ENCODE data around the gene ATP8B1. TPM values are rescaled to one million over a fixed set of nuclear protein-coding genes. Genes with fewer than 3 reads are reported as not detected.

The ATP8B1 gene
- total RNA-seq, 2 donors from 2014 or later, result 18.5 to 41.5 TPM

DNA sequence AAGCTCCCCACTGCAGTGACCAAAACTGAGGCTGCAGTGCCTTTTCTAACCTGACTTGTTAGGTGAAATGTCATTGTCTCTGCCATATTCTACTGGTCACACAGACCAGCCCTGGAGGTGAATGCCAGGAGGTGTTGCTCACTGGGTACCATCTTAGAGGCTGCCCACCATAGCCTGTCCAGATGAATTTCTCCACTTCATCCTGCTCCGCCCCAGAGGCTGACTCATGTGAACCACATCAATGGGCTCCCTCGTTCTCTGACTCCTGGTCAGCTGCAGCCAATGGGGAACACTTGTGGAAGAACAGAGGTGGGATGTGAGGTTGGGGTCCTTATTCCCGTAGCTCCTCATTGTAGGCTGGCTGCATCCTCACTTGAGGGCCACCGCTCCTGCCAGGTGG, 178.1 kb downstream of the ATP8B1 start:
- Histone ChIP-seq H3K36me3 (replicated peaks in 1 of 2; ENCODE audit: insufficient read depth in 1 of 2, low read depth in 2 of 2) (no peaks in the 10 kb centered on the region), H3K27me3 (no peaks in the 10 kb centered on the region), H3K9me3 (no peaks in the 10 kb centered on the region), H3K27ac (no peak overlapping the region), H3K4me1 (peaks cover 13% of the 10 kb centered on the region), H3K4me3 (no peak overlapping the region)
- TF ChIP-seq POLR2A (IDR thresholded peaks at IDR 0.05), result no peak
- TF ChIP-seq, protein P1, sequence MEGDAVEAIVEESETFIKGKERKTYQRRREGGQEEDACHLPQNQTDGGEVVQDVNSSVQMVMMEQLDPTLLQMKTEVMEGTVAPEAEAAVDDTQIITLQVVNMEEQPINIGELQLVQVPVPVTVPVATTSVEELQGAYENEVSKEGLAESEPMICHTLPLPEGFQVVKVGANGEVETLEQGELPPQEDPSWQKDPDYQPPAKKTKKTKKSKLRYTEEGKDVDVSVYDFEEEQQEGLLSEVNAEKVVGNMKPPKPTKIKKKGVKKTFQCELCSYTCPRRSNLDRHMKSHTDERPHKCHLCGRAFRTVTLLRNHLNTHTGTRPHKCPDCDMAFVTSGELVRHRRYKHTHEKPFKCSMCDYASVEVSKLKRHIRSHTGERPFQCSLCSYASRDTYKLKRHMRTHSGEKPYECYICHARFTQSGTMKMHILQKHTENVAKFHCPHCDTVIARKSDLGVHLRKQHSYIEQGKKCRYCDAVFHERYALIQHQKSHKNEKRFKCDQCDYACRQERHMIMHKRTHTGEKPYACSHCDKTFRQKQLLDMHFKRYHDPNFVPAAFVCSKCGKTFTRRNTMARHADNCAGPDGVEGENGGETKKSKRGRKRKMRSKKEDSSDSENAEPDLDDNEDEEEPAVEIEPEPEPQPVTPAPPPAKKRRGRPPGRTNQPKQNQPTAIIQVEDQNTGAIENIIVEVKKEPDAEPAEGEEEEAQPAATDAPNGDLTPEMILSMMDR (IDR thresholded peaks at IDR 0.05), result no peak
- no peak for ATAC-seq
- 67 to 78% methylated on average over 3 to 4 of the region's 4 CpGs for WGBS, 2 donors
- intact Hi-C loops (cut with DNase I), result no loop called here
- DNase-seq, result no peak

DNA sequence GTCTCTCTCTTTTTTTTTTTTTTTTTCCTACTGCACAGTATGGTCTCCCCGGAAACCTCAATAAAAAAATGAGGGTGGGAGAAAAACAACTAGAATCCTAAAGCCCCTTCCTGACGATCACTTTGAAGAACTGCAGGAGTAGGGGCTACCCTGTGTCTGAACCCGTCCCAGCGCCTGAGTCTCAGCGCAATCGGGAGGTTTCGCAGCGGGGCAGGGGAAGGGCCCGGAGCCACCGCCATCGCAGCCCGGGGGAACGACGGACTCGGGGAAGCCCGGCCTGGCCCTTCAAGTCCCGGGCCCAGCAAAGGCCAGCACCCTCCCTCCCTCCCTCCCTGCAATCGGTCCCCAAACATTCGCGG, 181.9 kb downstream of the ATP8B1 start:
- peak overlapping the region; percentile 38 to 57 for H3K4me3 ChIP-seq
- no peaks in the 10 kb centered on the region for H3K9me3 ChIP-seq
- TF ChIP-seq, protein P1 (IDR thresholded peaks at IDR 0.05), result no peak
- no peak for TF ChIP-seq POLR2A (IDR thresholded peaks at IDR 0.05)
- no peaks in the 10 kb centered on the region for H3K36me3 ChIP-seq (replicated peaks in 1 of 2; ENCODE audit: insufficient read depth in 1 of 2, low read depth in 2 of 2)
- no peak for DNase-seq
- ATAC-seq, result peak; percentile 20
- peaks cover 19% of the 10 kb centered on the region for H3K4me1 ChIP-seq
- H3K27ac ChIP-seq, result peak overlapping the region; percentile 64 to 97 (median 78)
- intact Hi-C loops (cut with DNase I), result no loop called here
- WGBS, 2 donors, result 0 to 1% methylated on average over 5 to 20 of the region's 20 CpGs
- H3K27me3 ChIP-seq, result no peaks in the 10 kb centered on the region

DNA sequence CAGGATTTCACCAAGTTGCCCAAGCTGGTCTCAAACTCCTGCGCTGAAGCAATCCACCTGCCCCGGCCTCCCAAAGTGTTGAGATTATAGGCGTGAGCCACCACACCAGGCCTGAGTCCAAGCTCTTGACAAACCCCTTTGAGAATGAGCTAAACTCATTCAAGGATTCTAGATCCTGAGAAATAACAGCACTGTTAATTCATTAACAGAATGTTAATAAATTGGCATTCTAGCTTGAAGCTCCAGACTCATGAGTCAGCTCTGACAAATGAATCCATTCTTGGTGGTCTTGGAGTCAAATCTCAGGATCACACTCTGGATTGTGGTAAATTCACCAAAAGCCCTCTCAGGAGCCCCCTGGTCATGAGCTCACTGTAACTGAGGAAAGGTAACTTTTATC, 183.2 kb downstream of the ATP8B1 start:
- no peak overlapping the region for H3K4me3 ChIP-seq
- H3K4me1 ChIP-seq, result peaks cover 19% of the 10 kb centered on the region
- no peak for TF ChIP-seq POLR2A (IDR thresholded peaks at IDR 0.05)
- TF ChIP-seq, protein P1 (IDR thresholded peaks at IDR 0.05), result no peak
- ATAC-seq, result no peak
- peaks cover 0 to 7% of the 10 kb centered on the region in 2 donors for H3K36me3 ChIP-seq (replicated peaks in 1 of 2; ENCODE audit: insufficient read depth in 1 of 2, low read depth in 2 of 2)
- no peaks in the 10 kb centered on the region for H3K27me3 ChIP-seq
- intact Hi-C loops (cut with DNase I), result no loop called here
- no peak overlapping the region for H3K27ac ChIP-seq
- no peaks in the 10 kb centered on the region for H3K9me3 ChIP-seq
- 74 to 100% methylated on average over 3 of the region's 3 CpGs for WGBS, 2 donors
- no peak for DNase-seq

DNA sequence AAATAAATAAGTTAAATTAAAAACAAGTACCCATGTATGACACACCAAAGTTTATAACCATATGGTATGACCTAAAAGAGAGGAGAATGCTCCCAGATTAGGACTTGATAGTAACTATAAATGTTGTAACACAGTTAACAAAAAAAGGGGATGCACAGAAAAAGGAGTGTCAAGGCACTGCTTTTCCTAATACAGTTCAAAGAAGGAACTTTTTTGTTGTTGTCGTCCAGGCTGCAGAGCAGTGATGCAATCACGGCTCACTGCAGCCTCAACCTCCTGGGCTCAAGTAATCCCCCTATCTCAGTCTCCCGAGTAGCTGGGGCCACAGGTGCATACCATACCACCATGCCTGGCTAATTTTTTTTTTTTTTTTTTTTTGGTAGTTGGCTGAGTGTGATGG, 184.2 kb downstream of the ATP8B1 start:
- 69 to 74% methylated on average over 3 of the region's 3 CpGs for WGBS, 2 donors
- ATAC-seq (no peak), DNase-seq (no peak)
- Histone ChIP-seq H3K27ac (no peak overlapping the region), H3K4me3 (no peak overlapping the region), H3K27me3 (no peaks in the 10 kb centered on the region), H3K4me1 (peaks cover 19% of the 10 kb centered on the region), H3K36me3 (replicated peaks in 1 of 2; ENCODE audit: insufficient read depth in 1 of 2, low read depth in 2 of 2) (peaks cover 0 to 7% of the 10 kb centered on the region in 2 donors), H3K9me3 (no peaks in the 10 kb centered on the region)
- TF ChIP-seq, protein P1 (IDR thresholded peaks at IDR 0.05), result no peak
- TF ChIP-seq POLR2A (IDR thresholded peaks at IDR 0.05), result no peak
- intact Hi-C loops (cut with DNase I), result no loop called here

DNA sequence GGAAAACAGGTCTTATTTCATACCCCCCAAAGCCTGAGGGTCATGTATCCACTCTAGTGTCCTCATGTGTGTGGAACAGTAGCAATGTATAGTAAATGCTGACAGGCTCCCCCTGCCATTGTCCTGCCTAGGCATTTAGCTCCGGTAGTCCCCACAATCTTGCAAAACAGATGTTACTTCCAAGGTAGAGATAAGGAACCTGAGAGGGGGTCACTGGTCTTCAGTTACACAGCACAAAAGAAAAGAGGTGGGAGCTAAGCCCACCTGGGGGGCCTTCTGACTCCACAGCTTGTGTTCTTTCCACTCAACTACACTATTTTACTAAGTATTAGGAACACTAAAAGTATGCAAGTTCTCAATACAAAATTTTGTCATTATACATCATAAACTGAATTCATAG, 199.2 kb downstream of the ATP8B1 start:
- 44 to 71% methylated on average over 1 of the region's 1 CpG for WGBS, 2 donors
- ATAC-seq, result no peak
- DNase-seq, result no peak
- Histone ChIP-seq H3K27me3 (no peaks in the 10 kb centered on the region), H3K27ac (no peak overlapping the region), H3K4me3 (no peak overlapping the region), H3K9me3 (no peaks in the 10 kb centered on the region), H3K36me3 (replicated peaks in 1 of 2; ENCODE audit: insufficient read depth in 1 of 2, low read depth in 2 of 2) (peaks cover 4 to 44% of the 10 kb centered on the region in 2 donors), H3K4me1 (no peaks in the 10 kb centered on the region)
- TF ChIP-seq, protein P1 (IDR thresholded peaks at IDR 0.05), result no peak
- no peak for TF ChIP-seq POLR2A (IDR thresholded peaks at IDR 0.05)
- intact Hi-C loops (cut with DNase I), result no loop called here

Data from body of pancreas (tissue), 4 donors.